Spleen (tissue), 7 donors: Measurements from ENCODE around the gene RNF166.

ENCODE experiments used
- CTCF ChIP-seq, 11 experiments: fragments of 200-600 bp in 7 of 11; fragments of 450-650 bp in 4 of 11; sonication (generic) in 4 of 11; IDR thresholded peaks in 8 of 11; conservative IDR thresholded peaks in 3 of 11; 1 replicate in 7 of 11; 2 replicates in 4 of 11; pipeline versions ENCODE4 v1.4.0 to v1.8.0; 2016 to 2021; ENCODE audit warnings: antibody characterized with exemption in 11 of 11, inconsistent platforms in 4 of 11, mild to moderate bottlenecking in 1 of 11
- POLR2A ChIP-seq, 3 donors: fragments of 450-650 bp; IDR thresholded peaks; one replicate each; pipeline ENCODE4 v1.5.1; 2017; ENCODE audit warnings: antibody characterized with exemption in 3 of 3, mild to moderate bottlenecking in 1 of 3
- POLR2AphosphoS5 ChIP-seq, 3 donors: sonication (generic); formaldehyde crosslinking; IDR thresholded peaks; one replicate each; pipeline ENCODE4 v1.5.1; 2017; ENCODE audit warnings: antibody characterized with exemption in 3 of 3
- donor health status: DM: no; HTN: no; CAD: no; lungs with moderate emphysema.
- donor health status: DM: no; HTN: no; CAD: no.
- donor health status: DM: no; HTN: no; CAD: no.

DNA sequence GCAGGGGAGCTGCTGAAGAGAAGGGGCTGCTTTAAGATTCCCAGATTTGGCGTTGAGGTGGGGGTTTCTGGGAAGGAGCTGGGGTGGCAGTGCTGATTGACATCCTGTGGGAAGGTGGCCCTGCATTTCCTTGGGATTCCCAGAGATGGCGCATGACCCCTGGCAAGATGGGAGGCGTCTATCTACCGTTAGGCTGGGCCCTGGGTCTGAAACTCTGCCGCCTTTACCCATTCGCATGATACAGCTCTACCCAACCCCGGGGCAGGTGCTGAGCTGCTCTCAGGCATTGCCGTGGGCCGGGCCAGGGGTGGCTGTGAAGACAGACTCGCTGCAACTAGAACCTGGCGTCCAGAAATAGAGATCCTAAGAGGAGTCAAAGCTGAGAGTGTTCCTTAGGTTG lies 33.4 kb downstream of the RNF166 start:
- no peak for TF ChIP-seq POLR2AphosphoS5 (IDR thresholded peaks at IDR 0.05)
- no peak for TF ChIP-seq CTCF (IDR thresholded peaks at IDR 0.05 in 8 of 11, conservative IDR thresholded peaks at IDR 0.05 in 3 of 11)
- no peak for TF ChIP-seq POLR2A (IDR thresholded peaks at IDR 0.05)
